ENCODE data around the gene EPHA3.

The EPHA3 gene

GRCh38 chr3:89392991-89393390 is 285.6 kb downstream of the EPHA3 start:
- no peak overlapping the region for H3K9ac ChIP-seq (ENCODE audit: low read length)

GRCh38 chr3:89395456-89395855 is 288.0 kb downstream of the EPHA3 start:
- Histone ChIP-seq H3K27me3 (ENCODE audit: insufficient read depth, low read length) (no peaks in the 10 kb centered on the region), H3K4me3 (ENCODE audit: low read depth, low read length, poor library complexity, severe bottlenecking) (no peak overlapping the region), H2AFZ (ENCODE audit: low read length) (no peak overlapping the region), H3F3A (ENCODE audit: insufficient read depth, low read length) (no peaks in the 10 kb centered on the region), H3K9me2 (ENCODE audit: low read depth, low read length) (no peaks in the 10 kb centered on the region), H3K9ac (ENCODE audit: low read length) (no peak overlapping the region), H3K9me3 (ENCODE audit: low read length) (no peaks in the 10 kb centered on the region), H3K27ac (ENCODE audit: low read depth, low read length, poor library complexity, severe bottlenecking) (no peak overlapping the region), H3K4me2 (ENCODE audit: low read length) (no peak overlapping the region), H3K79me2 (ENCODE audit: insufficient read depth, low read length) (no peaks in the 10 kb centered on the region), H3K36me3 (ENCODE audit: insufficient read depth, low read length) (no peaks in the 10 kb centered on the region), H3K4me1 (ENCODE audit: insufficient read depth, low read length, severe bottlenecking) (no peaks in the 10 kb centered on the region), H4K20me1 (ENCODE audit: insufficient read depth, low read length) (no peaks in the 10 kb centered on the region)
- TF ChIP-seq, protein P1, sequence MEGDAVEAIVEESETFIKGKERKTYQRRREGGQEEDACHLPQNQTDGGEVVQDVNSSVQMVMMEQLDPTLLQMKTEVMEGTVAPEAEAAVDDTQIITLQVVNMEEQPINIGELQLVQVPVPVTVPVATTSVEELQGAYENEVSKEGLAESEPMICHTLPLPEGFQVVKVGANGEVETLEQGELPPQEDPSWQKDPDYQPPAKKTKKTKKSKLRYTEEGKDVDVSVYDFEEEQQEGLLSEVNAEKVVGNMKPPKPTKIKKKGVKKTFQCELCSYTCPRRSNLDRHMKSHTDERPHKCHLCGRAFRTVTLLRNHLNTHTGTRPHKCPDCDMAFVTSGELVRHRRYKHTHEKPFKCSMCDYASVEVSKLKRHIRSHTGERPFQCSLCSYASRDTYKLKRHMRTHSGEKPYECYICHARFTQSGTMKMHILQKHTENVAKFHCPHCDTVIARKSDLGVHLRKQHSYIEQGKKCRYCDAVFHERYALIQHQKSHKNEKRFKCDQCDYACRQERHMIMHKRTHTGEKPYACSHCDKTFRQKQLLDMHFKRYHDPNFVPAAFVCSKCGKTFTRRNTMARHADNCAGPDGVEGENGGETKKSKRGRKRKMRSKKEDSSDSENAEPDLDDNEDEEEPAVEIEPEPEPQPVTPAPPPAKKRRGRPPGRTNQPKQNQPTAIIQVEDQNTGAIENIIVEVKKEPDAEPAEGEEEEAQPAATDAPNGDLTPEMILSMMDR (IDR thresholded peaks at IDR 0.05; ENCODE audit: low read length) = no peak
- TF ChIP-seq EZH2 (IDR thresholded peaks at IDR 0.05; ENCODE audit: borderline replicate concordance, low read length) = no peak

More at GRCh38 chr3:89392991-89393390, 285.6 kb downstream of the EPHA3 start:
- Histone ChIP-seq H3K4me2 (ENCODE audit: low read length) (no peak overlapping the region), H3K27ac (ENCODE audit: low read depth, low read length, poor library complexity, severe bottlenecking) (no peak overlapping the region), H2AFZ (ENCODE audit: low read length) (no peak overlapping the region), H3K27me3 (ENCODE audit: insufficient read depth, low read length) (no peaks in the 10 kb centered on the region), H3F3A (ENCODE audit: insufficient read depth, low read length) (no peaks in the 10 kb centered on the region), H3K4me3 (ENCODE audit: low read depth, low read length, poor library complexity, severe bottlenecking) (no peak overlapping the region), H3K9me3 (ENCODE audit: low read length) (no peaks in the 10 kb centered on the region), H3K79me2 (ENCODE audit: insufficient read depth, low read length) (no peaks in the 10 kb centered on the region), H4K20me1 (ENCODE audit: insufficient read depth, low read length) (no peaks in the 10 kb centered on the region), H3K9me2 (ENCODE audit: low read depth, low read length) (no peaks in the 10 kb centered on the region), H3K4me1 (ENCODE audit: insufficient read depth, low read length, severe bottlenecking) (no peaks in the 10 kb centered on the region), H3K36me3 (ENCODE audit: insufficient read depth, low read length) (no peaks in the 10 kb centered on the region)
- TF ChIP-seq, protein P1 (IDR thresholded peaks at IDR 0.05; ENCODE audit: low read length) = no peak

DNA sequence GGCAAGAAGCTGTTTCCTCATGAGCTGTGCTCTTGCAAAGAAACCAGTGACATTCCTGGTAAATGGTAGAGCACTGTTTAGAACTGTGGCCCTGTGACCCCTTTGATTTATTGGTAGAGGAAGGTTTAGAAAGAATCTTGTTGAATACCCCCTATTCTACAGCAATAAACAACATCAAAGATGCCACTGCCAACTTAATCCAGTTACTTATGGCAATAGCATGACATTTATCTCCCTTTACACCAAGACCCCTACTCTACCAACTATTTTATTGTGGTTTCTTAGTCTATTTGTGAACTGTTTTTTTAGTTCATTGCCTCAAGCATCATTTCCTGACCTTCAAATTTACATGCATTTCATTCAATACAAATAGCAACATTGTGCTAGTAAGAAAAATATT is 288.6 kb downstream of the EPHA3 start:
- Histone ChIP-seq H3K9me2 (ENCODE audit: low read depth, low read length) (no peaks in the 10 kb centered on the region), H3K9me3 (ENCODE audit: low read length) (no peaks in the 10 kb centered on the region), H3K36me3 (ENCODE audit: insufficient read depth, low read length) (no peaks in the 10 kb centered on the region), H3K27ac (ENCODE audit: low read depth, low read length, poor library complexity, severe bottlenecking) (no peak overlapping the region), H3K4me3 (ENCODE audit: low read depth, low read length, poor library complexity, severe bottlenecking) (no peak overlapping the region), H2AFZ (ENCODE audit: low read length) (no peak overlapping the region), H3K79me2 (ENCODE audit: insufficient read depth, low read length) (no peaks in the 10 kb centered on the region), H4K20me1 (ENCODE audit: insufficient read depth, low read length) (no peaks in the 10 kb centered on the region), H3K4me2 (ENCODE audit: low read length) (no peak overlapping the region), H3F3A (ENCODE audit: insufficient read depth, low read length) (no peaks in the 10 kb centered on the region), H3K27me3 (ENCODE audit: insufficient read depth, low read length) (no peaks in the 10 kb centered on the region), H3K4me1 (ENCODE audit: insufficient read depth, low read length, severe bottlenecking) (no peaks in the 10 kb centered on the region), H3K9ac (ENCODE audit: low read length) (no peak overlapping the region)
- TF ChIP-seq EZH2 (IDR thresholded peaks at IDR 0.05; ENCODE audit: borderline replicate concordance, low read length) = no peak
- TF ChIP-seq, protein P1 (IDR thresholded peaks at IDR 0.05; ENCODE audit: low read length) = no peak

All from OCI-LY1 (cell line).